HG02981 (cell line): ENCODE results near the gene REN.

Source experiments
- ATAC-seq: cut with Tn5 transposase; IDR thresholded peaks from one replicate; pipeline ENCODE4 v1.9.1; 2021; ENCODE audit warnings: mild to moderate bottlenecking, moderate library complexity; ENCODE audit not compliant: unreplicated experiment

Gene REN

GRCh38 chr1:204191456-204191855 is 25.3 kb upstream of the REN start:
- no peak for ATAC-seq

GRCh38 chr1:204190212-204191211 is 24.4 kb upstream of the REN start:
- no peak for ATAC-seq

GRCh38 chr1:204188959-204189639 is 23.0 kb upstream of the REN start:
- no peak for ATAC-seq

- ATAC-seq, result no peak
Observed at GRCh38 chr1:204186597-204186996, 20.5 kb upstream of the REN start.

GRCh38 chr1:204181116-204181515 is 15.0 kb upstream of the REN start:
- ATAC-seq, result no peak

GRCh38 chr1:204180133-204180532 is 14.0 kb upstream of the REN start:
- ATAC-seq, result no peak

GRCh38 chr1:204178487-204179281 is 12.5 kb upstream of the REN start:
- ATAC-seq, result no peak

- no peak for ATAC-seq
Observed at GRCh38 chr1:204177133-204177532, 11.0 kb upstream of the REN start.

- no peak for ATAC-seq
Observed at GRCh38 chr1:204176049-204176448, 9.9 kb upstream of the REN start.

GRCh38 chr1:204174958-204175357 is 8.8 kb upstream of the REN start:
- ATAC-seq, result no peak

GRCh38 chr1:204172404-204173029 is 6.4 kb upstream of the REN start:
- ATAC-seq, result no peak

GRCh38 chr1:204171751-204172178 is 5.6 kb upstream of the REN start:
- ATAC-seq, result no peak

GRCh38 chr1:204170494-204171155 is 4.5 kb upstream of the REN start:
- no peak for ATAC-seq

- ATAC-seq, result no peak
Observed at GRCh38 chr1:204169858-204170257, 3.7 kb upstream of the REN start.

- no peak for ATAC-seq
Observed at GRCh38 chr1:204167730-204168129, 1.6 kb upstream of the REN start.

GRCh38 chr1:204162494-204163074 is 3.6 kb downstream of the REN start:
- peak; percentile 63 for ATAC-seq

GRCh38 chr1:204161609-204162493 is 4.3 kb downstream of the REN start:
- ATAC-seq, result no peak

- no peak for ATAC-seq
Observed at GRCh38 chr1:204157962-204158361, 8.2 kb downstream of the REN start.

GRCh38 chr1:204155881-204156280 is 10.3 kb downstream of the REN start:
- no peak for ATAC-seq
